Chondrocyte (in vitro differentiated cells): ENCODE results near the gene ERFL. TPM values are rescaled to one million over a fixed set of nuclear protein-coding genes. Genes with fewer than 3 reads are reported as not detected.

Experiments used
- DNase-seq: peaks from one replicate; pipeline ENCODE4 v3.0.0; 2021; ENCODE audit warnings: mixed read lengths, low spot score
- H3K27ac Mint-ChIP-seq: one replicate; pipeline ENCODE4 v1.8.0; 2021; ENCODE audit warnings: mild to moderate bottlenecking, moderate library complexity, mixed read lengths; ENCODE audit not compliant: unreplicated experiment
- H3K27me3 Mint-ChIP-seq: 2 replicates; pipeline ENCODE4 v1.8.0; 2021; ENCODE audit warnings: low read depth, mixed read lengths
- H3K36me3 Mint-ChIP-seq: 2 replicates; pipeline ENCODE4 v1.8.0; 2021; ENCODE audit warnings: low read depth, mixed read lengths
- H3K4me1 Mint-ChIP-seq: 2 replicates; pipeline ENCODE4 v1.8.0; 2021; ENCODE audit warnings: low read depth, mild to moderate bottlenecking, mixed read lengths
- H3K4me3 Mint-ChIP-seq: one replicate; pipeline ENCODE4 v1.8.0; 2021; ENCODE audit warnings: mild to moderate bottlenecking, moderate library complexity, mixed read lengths; ENCODE audit not compliant: unreplicated experiment
- H3K9me3 Mint-ChIP-seq: 2 replicates; pipeline ENCODE4 v1.8.0; 2021; ENCODE audit warnings: low read depth, mixed read lengths
- total RNA-seq: library from RNA; stranded (reverse); gene quantifications from 3 replicates; pipeline ENCODE4 v1.2.1, GENCODE V29; 2021
- TF ChIP-seq, protein P1 (sequence below): fragments of 200-600 bp; sonication (generic); IDR thresholded peaks from 2 replicates; pipeline ENCODE4 v1.5.0; 2021; ENCODE audit warnings: antibody characterized with exemption, mild to moderate bottlenecking, moderate library complexity

ERFL gene
- total RNA-seq, 1 donor from 2014 or later, result 0.35 TPM

DNA sequence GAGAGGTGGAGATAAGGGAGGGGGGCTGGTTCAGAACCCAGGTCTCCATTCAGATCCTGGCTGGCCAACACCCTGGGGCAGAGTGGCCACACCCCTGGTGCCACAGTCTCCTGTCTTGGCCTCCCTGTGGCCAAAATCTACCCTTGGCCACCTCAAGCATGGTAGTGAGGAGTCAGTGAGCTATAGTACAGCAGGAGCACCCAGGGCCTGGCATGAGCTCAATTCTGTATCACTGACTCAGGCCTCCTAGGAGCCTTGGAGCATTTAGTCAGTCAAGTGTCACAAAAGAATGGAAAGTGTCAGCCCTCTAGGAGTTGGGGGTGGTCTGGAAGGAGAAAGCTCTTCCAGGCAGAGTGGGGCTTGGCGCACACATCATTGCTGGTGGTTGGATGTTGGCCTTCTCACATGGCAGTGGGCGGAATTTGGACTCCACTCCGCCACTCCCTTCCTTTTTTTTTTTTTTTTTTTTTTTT is 57.8 kb downstream of the ERFL start:
- peaks cover 10% of the 10 kb centered on the region for H3K4me1 Mint-ChIP-seq
- no peaks in the 10 kb centered on the region for H3K9me3 Mint-ChIP-seq
- no peaks in the 10 kb centered on the region for H3K27me3 Mint-ChIP-seq
- H3K4me3 Mint-ChIP-seq, result no peak overlapping the region
- no peak overlapping the region for H3K27ac Mint-ChIP-seq
- H3K36me3 Mint-ChIP-seq, result peaks cover 29% of the 10 kb centered on the region
- TF ChIP-seq, protein P1, sequence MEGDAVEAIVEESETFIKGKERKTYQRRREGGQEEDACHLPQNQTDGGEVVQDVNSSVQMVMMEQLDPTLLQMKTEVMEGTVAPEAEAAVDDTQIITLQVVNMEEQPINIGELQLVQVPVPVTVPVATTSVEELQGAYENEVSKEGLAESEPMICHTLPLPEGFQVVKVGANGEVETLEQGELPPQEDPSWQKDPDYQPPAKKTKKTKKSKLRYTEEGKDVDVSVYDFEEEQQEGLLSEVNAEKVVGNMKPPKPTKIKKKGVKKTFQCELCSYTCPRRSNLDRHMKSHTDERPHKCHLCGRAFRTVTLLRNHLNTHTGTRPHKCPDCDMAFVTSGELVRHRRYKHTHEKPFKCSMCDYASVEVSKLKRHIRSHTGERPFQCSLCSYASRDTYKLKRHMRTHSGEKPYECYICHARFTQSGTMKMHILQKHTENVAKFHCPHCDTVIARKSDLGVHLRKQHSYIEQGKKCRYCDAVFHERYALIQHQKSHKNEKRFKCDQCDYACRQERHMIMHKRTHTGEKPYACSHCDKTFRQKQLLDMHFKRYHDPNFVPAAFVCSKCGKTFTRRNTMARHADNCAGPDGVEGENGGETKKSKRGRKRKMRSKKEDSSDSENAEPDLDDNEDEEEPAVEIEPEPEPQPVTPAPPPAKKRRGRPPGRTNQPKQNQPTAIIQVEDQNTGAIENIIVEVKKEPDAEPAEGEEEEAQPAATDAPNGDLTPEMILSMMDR, result no peak
- DNase-seq, result no peak

- Mint-ChIP-seq H3K4me3 (no peak overlapping the region), H3K4me1 (peaks cover 15% of the 10 kb centered on the region), H3K36me3 (peaks cover 34% of the 10 kb centered on the region), H3K27ac (no peak overlapping the region), H3K27me3 (no peaks in the 10 kb centered on the region), H3K9me3 (no peaks in the 10 kb centered on the region)
- TF ChIP-seq, protein P1, result no peak
- no peak for DNase-seq
Observed at GRCh38 chr19:41869374-41869955, 58.8 kb downstream of the ERFL start.

DNA sequence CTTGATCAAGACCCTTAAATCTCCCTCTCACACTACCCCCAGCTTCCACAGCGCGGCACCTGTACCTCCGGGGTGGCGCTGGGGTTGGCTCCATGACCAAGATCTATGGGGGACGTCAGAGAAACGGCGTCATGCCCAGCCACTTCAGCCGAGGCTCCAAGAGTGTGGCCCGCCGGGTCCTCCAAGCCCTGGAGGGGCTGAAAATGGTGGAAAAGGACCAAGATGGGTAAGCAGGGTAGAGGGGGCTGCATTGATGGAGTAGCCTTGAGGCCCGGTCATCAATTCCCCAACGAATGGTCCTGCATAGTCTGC is 59.3 kb downstream of the ERFL start:
- Mint-ChIP-seq H3K27ac (no peak overlapping the region), H3K4me1 (peaks cover 20% of the 10 kb centered on the region), H3K36me3 (peaks cover 40% of the 10 kb centered on the region), H3K4me3 (no peak overlapping the region), H3K27me3 (no peaks in the 10 kb centered on the region), H3K9me3 (no peaks in the 10 kb centered on the region)
- TF ChIP-seq, protein P1, result no peak
- no peak for DNase-seq

DNA sequence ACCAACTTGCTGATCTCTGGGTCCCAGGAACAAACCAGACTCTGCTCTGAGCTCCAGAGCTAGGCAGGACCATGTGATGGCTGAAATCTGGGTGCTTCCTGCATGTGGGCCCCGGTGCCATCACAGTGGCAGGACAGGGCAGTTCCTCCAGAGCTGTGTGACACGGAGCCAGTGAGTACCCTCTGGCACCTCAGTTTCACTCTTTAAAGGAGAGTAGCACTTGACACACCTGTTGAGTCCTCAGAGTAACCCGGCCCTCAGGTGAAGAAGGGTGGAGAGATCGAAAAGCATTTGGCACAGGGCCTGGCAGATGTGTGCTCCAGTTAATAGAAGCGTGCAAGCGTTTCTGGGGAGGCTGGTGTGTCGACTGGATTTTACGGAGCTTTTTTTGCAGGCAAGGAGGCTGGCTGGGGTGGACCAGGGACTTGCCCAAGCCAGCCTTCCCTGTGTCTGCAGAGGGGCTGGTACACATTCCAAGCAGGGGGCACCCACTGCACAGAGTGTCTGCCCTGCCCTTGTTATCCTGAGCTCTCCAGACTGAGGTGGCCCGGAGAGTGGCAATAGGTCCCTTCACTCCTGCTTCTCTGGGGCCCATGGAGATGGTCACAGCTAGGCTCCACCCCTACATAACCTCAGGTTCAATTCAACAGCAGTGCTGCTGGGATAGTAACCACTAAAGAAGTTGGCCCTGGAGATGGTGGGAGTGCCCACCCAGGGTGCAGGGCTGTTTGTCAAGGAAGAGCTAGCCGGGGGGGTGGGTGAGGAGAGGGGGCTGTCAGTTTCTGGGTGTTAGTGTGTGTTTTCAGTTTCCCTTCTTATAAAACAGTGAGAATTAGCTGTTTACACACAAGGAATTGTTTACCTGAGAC is 59.9 kb downstream of the ERFL start:
- no peak overlapping the region for H3K4me3 Mint-ChIP-seq
- TF ChIP-seq, protein P1, result no peak
- H3K27ac Mint-ChIP-seq, result peak overlapping the region; percentile 49

DNA sequence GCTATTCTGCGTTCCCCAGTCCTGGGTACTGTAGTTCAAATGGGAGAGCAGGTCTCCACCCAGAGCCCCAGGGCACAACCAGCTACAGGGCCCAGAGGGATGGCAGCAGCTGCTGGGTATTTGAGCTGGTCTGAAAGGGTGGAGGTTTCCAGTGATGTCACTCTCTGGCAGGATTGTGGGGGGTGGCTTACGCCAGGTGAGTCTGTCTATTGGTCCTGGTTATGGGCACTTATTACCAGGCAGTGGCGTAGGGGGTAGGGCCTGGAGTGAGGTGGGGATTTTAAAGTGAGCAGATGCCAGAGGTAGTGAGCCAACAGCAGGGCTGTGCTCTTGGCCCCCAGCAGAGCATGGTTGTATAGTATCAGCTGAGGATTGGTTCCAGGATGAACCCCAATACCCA is 62.0 kb downstream of the ERFL start:
- no peak for DNase-seq
- TF ChIP-seq, protein P1, result no peak
- Mint-ChIP-seq H3K27ac (peak overlapping the region; percentile 49), H3K27me3 (no peaks in the 10 kb centered on the region), H3K4me1 (peaks cover 45% of the 10 kb centered on the region), H3K9me3 (no peaks in the 10 kb centered on the region), H3K36me3 (peaks cover 54% of the 10 kb centered on the region), H3K4me3 (no peak overlapping the region)

More for the DNA sequence above, 59.9 kb downstream of the ERFL start:
- Mint-ChIP-seq H3K36me3 (peaks cover 43% of the 10 kb centered on the region), H3K4me1 (peaks cover 24% of the 10 kb centered on the region), H3K27me3 (no peaks in the 10 kb centered on the region), H3K9me3 (no peaks in the 10 kb centered on the region)
- no peak for DNase-seq
